Colonic mucosa (tissue), 4 donors: Measurements from ENCODE around the gene RENBP. TPM values are rescaled to one million over a fixed set of nuclear protein-coding genes. Genes with fewer than 3 reads are reported as not detected.

Source experiments
- DNase-seq: peaks from one replicate; pipeline ENCODE4 v3.0.0-alpha.2; 2020
- H3K27ac ChIP-seq: fragments of 200-600 bp; one replicate; pipeline ENCODE4 v1.8.0; 2021
- H3K27me3 ChIP-seq: fragments of 200-600 bp; one replicate; pipeline ENCODE4 v1.8.0; 2021
- H3K36me3 ChIP-seq: fragments of 200-600 bp; one replicate; pipeline ENCODE4 v1.8.0; 2021
- H3K4me1 ChIP-seq: fragments of 200-600 bp; one replicate; pipeline ENCODE4 v1.8.0; 2021; ENCODE audit warnings: mild to moderate bottlenecking
- H3K4me3 ChIP-seq: fragments of 200-600 bp; one replicate; pipeline ENCODE4 v1.8.0; 2021
- H3K9ac ChIP-seq, 2 donors: one replicate each; pipeline ENCODE4 v1.7.0; 2013; ENCODE audit warnings: control low read depth in 2 of 2, low read depth in 2 of 2, low read length in 2 of 2
- H3K9me3 ChIP-seq: fragments of 200-600 bp; one replicate; pipeline ENCODE4 v1.8.0; 2021
- intact Hi-C: fragments of 100-400 bp; cut with DNase I; formaldehyde crosslinking; loops from one replicate; pipeline ENCODE4 v1.14.1; 2022
- total RNA-seq, 2 donors: library from RNA; stranded (reverse); fragmentation: NEBNext Ultra II Directional in 1 of 2; extraction: Animal tissue kit (Norgen Biotek cat#: 25700) in 1 of 2; gene quantifications; one replicate each; pipeline ENCODE4 v1.2.1, GENCODE V29; 2021
- TF ChIP-seq, protein P1 (sequence below): fragments of 200-600 bp; IDR thresholded peaks from one replicate; pipeline ENCODE4 v1.8.0; 2022; ENCODE audit warnings: antibody characterized with exemption, mild to moderate bottlenecking
- donor health status: healthy.
- donor health status: DM: no; HTN: no; CAD: no.
- donor health status: DM: no; HTN: no; CAD: no.

RENBP gene
- total RNA-seq, 2 donors from 2014 or later, result 3.3 to 5.0 TPM

DNA sequence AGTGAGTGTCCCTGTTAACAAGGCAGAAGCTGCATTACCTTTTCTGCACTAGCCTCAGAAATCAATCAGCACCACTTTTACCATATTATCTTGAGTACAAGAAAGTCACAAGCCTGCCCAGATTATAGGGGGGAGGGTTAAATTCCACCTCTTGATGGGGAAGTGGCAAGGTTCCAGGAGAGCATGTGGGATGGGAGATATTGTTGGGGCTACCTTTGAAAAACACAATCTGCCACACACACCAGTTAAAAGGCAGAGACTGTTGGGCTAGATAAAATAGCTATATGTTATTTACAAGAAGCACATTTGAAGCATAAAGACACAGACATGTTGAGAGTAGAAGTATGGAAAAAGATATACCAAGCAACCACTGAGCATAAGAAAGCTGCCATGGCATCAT is 46.5 kb downstream of the RENBP start:
- Histone ChIP-seq H3K9me3 (no peaks in the 10 kb centered on the region), H3K27me3 (no peaks in the 10 kb centered on the region), H3K36me3 (no peaks in the 10 kb centered on the region), H3K4me1 (no peaks in the 10 kb centered on the region), H3K4me3 (no peak overlapping the region), H3K27ac (no peak overlapping the region), H3K9ac (no peak overlapping the region)
- DNase-seq, result no peak
- TF ChIP-seq, protein P1, sequence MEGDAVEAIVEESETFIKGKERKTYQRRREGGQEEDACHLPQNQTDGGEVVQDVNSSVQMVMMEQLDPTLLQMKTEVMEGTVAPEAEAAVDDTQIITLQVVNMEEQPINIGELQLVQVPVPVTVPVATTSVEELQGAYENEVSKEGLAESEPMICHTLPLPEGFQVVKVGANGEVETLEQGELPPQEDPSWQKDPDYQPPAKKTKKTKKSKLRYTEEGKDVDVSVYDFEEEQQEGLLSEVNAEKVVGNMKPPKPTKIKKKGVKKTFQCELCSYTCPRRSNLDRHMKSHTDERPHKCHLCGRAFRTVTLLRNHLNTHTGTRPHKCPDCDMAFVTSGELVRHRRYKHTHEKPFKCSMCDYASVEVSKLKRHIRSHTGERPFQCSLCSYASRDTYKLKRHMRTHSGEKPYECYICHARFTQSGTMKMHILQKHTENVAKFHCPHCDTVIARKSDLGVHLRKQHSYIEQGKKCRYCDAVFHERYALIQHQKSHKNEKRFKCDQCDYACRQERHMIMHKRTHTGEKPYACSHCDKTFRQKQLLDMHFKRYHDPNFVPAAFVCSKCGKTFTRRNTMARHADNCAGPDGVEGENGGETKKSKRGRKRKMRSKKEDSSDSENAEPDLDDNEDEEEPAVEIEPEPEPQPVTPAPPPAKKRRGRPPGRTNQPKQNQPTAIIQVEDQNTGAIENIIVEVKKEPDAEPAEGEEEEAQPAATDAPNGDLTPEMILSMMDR, result no peak
- intact Hi-C loops, result no loop called here

DNA sequence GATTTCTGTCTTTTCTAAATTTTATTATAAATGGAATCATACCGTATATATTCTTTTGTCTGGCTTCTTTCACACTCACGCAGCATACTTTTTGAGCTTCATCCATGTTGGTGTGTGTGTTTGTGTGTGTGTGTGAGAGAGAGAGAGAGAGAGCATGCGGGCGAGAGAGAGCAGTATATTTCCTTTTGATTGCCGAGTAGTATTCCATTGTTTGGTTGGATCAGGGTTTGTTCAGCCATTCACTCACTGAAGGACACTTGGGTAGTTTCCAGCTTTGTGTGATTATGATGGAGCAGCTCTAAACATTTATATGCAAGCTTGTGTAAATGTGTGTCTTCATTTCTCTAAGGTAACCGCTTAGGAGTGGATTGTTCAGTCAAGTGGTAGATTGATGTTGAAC is 55.3 kb downstream of the RENBP start:
- intact Hi-C loops, result no loop called here
- H3K4me3 ChIP-seq, result no peak overlapping the region
- no peak overlapping the region for H3K27ac ChIP-seq
- H3K9ac ChIP-seq, result no peak overlapping the region
- peaks cover 24% of the 10 kb centered on the region for H3K27me3 ChIP-seq
- TF ChIP-seq, protein P1, result no peak
- H3K4me1 ChIP-seq, result no peaks in the 10 kb centered on the region
- H3K9me3 ChIP-seq, result no peaks in the 10 kb centered on the region
- no peak for DNase-seq
- no peaks in the 10 kb centered on the region for H3K36me3 ChIP-seq

DNA sequence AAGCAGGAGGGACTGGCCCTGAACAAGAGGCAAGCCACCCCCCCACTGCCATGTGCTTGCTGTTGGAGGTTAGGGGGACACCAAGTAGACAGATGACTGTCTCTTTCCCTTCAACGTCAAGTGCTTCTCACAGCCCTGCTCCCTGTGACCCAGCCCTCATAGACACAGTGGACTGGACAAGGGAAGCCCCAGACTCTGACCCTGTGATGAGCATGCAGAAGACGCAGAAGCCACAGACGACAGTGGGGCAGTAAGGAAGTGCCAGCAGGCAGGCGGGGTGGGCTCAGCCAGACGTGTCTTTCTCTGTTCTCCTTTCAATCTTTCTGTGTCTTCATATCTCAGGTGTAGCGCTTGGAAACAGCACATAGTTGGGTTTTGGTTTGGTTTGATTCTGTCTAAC is 56.1 kb downstream of the RENBP start:
- no peaks in the 10 kb centered on the region for H3K4me1 ChIP-seq
- no peak overlapping the region for H3K4me3 ChIP-seq
- intact Hi-C loops, result no loop called here
- DNase-seq, result no peak
- peaks cover 32% of the 10 kb centered on the region for H3K27me3 ChIP-seq
- no peaks in the 10 kb centered on the region for H3K36me3 ChIP-seq
- H3K9ac ChIP-seq, result no peak overlapping the region
- H3K9me3 ChIP-seq, result no peaks in the 10 kb centered on the region
- no peak overlapping the region for H3K27ac ChIP-seq
- TF ChIP-seq, protein P1, result no peak

DNA sequence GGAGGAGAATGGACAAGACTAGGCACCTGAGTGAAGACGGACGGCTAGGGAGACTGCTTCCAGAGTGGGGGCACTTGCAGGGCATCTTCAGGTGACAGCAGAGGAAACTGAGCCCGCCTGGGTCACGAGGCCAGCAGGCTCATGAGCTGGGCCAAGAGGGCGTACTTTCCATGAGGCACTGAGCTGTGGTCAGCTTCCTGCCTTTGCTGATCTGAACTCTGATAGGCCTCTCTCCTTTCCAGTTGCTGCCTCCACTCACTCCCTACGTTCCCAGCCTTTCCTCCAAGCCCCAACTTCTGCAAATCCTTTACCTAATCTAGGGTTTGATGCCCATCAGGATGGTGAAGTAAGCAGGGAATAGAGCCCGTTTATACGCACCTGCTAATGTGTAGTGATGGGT is 57.1 kb downstream of the RENBP start:
- no peak for DNase-seq
- TF ChIP-seq, protein P1, result no peak
- Histone ChIP-seq H3K4me1 (no peaks in the 10 kb centered on the region), H3K9ac (no peak overlapping the region), H3K4me3 (no peak overlapping the region), H3K36me3 (no peaks in the 10 kb centered on the region), H3K27ac (no peak overlapping the region), H3K27me3 (peaks cover 39% of the 10 kb centered on the region), H3K9me3 (no peaks in the 10 kb centered on the region)
- intact Hi-C loops, result no loop called here

DNA sequence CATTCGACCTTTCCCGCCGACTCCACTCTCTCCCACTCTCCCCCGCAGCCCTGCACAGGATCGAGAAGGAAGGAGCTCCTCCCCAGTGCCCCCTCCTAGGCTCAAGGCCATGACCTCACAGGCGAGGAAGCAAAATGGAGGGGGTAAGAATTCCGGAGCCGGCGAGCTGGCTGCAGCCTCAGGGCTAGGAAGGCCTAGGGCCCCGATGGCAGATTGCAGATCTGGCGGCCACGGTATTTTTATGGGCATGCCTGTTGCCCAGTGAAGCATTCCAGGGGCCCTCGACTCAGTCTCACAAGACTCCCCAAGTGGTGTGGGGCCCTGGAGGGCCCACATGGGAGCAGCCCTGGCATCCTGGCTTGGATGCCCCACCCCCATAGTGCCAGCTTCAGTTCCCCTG is 57.5 kb downstream of the RENBP start:
- TF ChIP-seq, protein P1, result no peak
- H3K4me1 ChIP-seq, result no peaks in the 10 kb centered on the region
- no peaks in the 10 kb centered on the region for H3K9me3 ChIP-seq
- no peak overlapping the region for H3K27ac ChIP-seq
- no peak overlapping the region for H3K9ac ChIP-seq
- no peak for DNase-seq
- no peaks in the 10 kb centered on the region for H3K36me3 ChIP-seq
- intact Hi-C loops, result no loop called here
- H3K27me3 ChIP-seq, result peaks cover 39% of the 10 kb centered on the region
- no peak overlapping the region for H3K4me3 ChIP-seq
